B cell (primary cell): Measurements from ENCODE around the gene OR2L2. TPM values are rescaled to one million over a fixed set of nuclear protein-coding genes. Genes with fewer than 3 reads are reported as not detected.
"Not testable (repeated sequence)": the region's sequence is repeated elsewhere in the genome, so short reads cannot be mapped to it uniquely, and the experiment has no call there.

Experiments used
- ATAC-seq: fragments of 200-7000 bp; cut with Tn5 transposase; one replicate; pipeline ENCODE4 v1.10.0; 2021; ENCODE audit warnings: low read depth, mild to moderate bottlenecking, moderate number of reproducible peaks, moderate library complexity
- CTCF ChIA-PET: fragments of 350-600 bp; sonication (Branson Sonifier 250); formaldehyde crosslinking; loops from one replicate; lab custom pipeline; 2021; ENCODE audit warnings: antibody characterized with exemption, inconsistent platforms; lab: Charles Lee
- POLR2A ChIA-PET: fragments of 350-600 bp; sonication (Branson Sonifier 250); formaldehyde crosslinking; loops from one replicate; lab custom pipeline; 2021; ENCODE audit warnings: antibody characterized with exemption; lab: Charles Lee
- DNase-seq: peaks from one replicate; pipeline ENCODE4 v3.0.0; 2013
- H2AFZ ChIP-seq: 2 replicates; pipeline ENCODE4 v1.6.1; 2012; ENCODE audit warnings: mild to moderate bottlenecking, low read depth, low read length; ENCODE audit not compliant: insufficient read depth, poor library complexity, severe bottlenecking
- H3K27ac ChIP-seq, 2 donors: 1 replicate in 1 of 2; 2 replicates in 1 of 2; pipeline ENCODE4 v1.5.1; 2012 to 2013; ENCODE audit warnings: low read length in 2 of 2, mild to moderate bottlenecking in 2 of 2, moderate library complexity in 1 of 2
- H3K27me3 ChIP-seq, 4 experiments: fragments of 200-600 bp in 1 of 4; sonication (generic) in 1 of 4; replicated peaks in 1 of 4; 1 replicate in 2 of 4; 2 replicates in 2 of 4; pipeline versions ENCODE4 v1.6.1 to v1.7.0; 2013 to 2016; ENCODE audit warnings: low read length in 3 of 4, mild to moderate bottlenecking in 2 of 4, mixed read lengths in 1 of 4, moderate library complexity in 1 of 4; ENCODE audit not compliant: insufficient read depth in 4 of 4, control insufficient read depth in 3 of 4; ENCODE audit errors: control extremely low read depth in 1 of 4
- H3K36me3 ChIP-seq, 2 experiments: replicated peaks in 1 of 2; 1 replicate in 1 of 2; 2 replicates in 1 of 2; pipeline versions ENCODE4 v1.6.1 to v1.7.1; 2013; ENCODE audit warnings: low read length in 1 of 2; ENCODE audit not compliant: insufficient read depth in 2 of 2, control insufficient read depth in 1 of 2; ENCODE audit errors: control extremely low read depth in 1 of 2, extremely low read depth in 1 of 2
- H3K4me1 ChIP-seq, 2 donors: fragments of 200-600 bp in 1 of 2; sonication (generic) in 1 of 2; 1 replicate in 1 of 2; 2 replicates in 1 of 2; pipeline versions ENCODE4 v1.5.1 to v1.6.1; 2013 to 2017; ENCODE audit warnings: low read length in 2 of 2; ENCODE audit not compliant: control insufficient read depth in 2 of 2, insufficient read depth in 2 of 2
- H3K4me2 ChIP-seq: replicated peaks from 2 replicates; pipeline ENCODE3; 2012; ENCODE audit warnings: mild to moderate bottlenecking, low read depth, low read length; ENCODE audit not compliant: poor library complexity, severe bottlenecking
- H3K4me3 ChIP-seq, 5 experiments: fragments of 200-600 bp in 1 of 5; sonication (generic) in 1 of 5; 1 replicate in 3 of 5; 2 replicates in 2 of 5; pipeline versions ENCODE4 v1.5.1 to v1.7.0; 2011 to 2016; ENCODE audit warnings: low read length in 4 of 5, mild to moderate bottlenecking in 4 of 5, low read depth in 2 of 5, control low read depth in 1 of 5, moderate library complexity in 1 of 5; ENCODE audit not compliant: insufficient read depth in 1 of 5; ENCODE audit errors: control extremely low read depth in 1 of 5, extremely low read depth in 1 of 5
- H3K79me2 ChIP-seq: fragments of 200-600 bp; sonication (generic); one replicate; pipeline ENCODE4 v1.6.0; 2016; ENCODE audit warnings: low read length; ENCODE audit not compliant: control insufficient read depth, insufficient read depth
- H3K9ac ChIP-seq: fragments of 200-600 bp; sonication (generic); 2 replicates; pipeline ENCODE4 v1.6.1; 2017; ENCODE audit warnings: mild to moderate bottlenecking, low read length, moderate library complexity
- H3K9me3 ChIP-seq, 3 donors: one replicate each; pipeline versions ENCODE4 v1.6.1 to v1.7.1; 2013; ENCODE audit warnings: low read length in 2 of 3; ENCODE audit not compliant: control insufficient read depth in 2 of 3, insufficient read depth in 1 of 3; ENCODE audit errors: control extremely low read depth in 1 of 3
- H4K20me1 ChIP-seq: 2 replicates; pipeline ENCODE4 v1.6.0; 2012; ENCODE audit warnings: mild to moderate bottlenecking, low read length; ENCODE audit not compliant: insufficient read depth, control insufficient read depth, poor library complexity, severe bottlenecking
- H3K27ac Mint-ChIP-seq: one replicate; pipeline ENCODE4 v1.8.0; 2021; ENCODE audit warnings: mixed read lengths
- H3K27me3 Mint-ChIP-seq: one replicate; pipeline ENCODE4 v1.8.0; 2021; ENCODE audit warnings: mixed read lengths
- H3K4me1 Mint-ChIP-seq: one replicate; pipeline ENCODE4 v1.8.0; 2021; ENCODE audit warnings: mixed read lengths
- H3K4me3 Mint-ChIP-seq: one replicate; pipeline ENCODE4 v1.8.0; 2021; ENCODE audit warnings: mixed read lengths
- H3K9me3 Mint-ChIP-seq: one replicate; pipeline ENCODE4 v1.8.0; 2022; ENCODE audit warnings: mixed read lengths; ENCODE audit not compliant: insufficient read depth
- CTCF ChIP-seq: fragments of 200-600 bp; IDR thresholded peaks from one replicate; pipeline ENCODE4 v1.8.0; 2022; ENCODE audit warnings: antibody characterized with exemption, mild to moderate bottlenecking
- EZH2 ChIP-seq: IDR thresholded peaks from 2 replicates; pipeline ENCODE4 v1.6.1; 2012; ENCODE audit warnings: borderline replicate concordance, low read depth, mild to moderate bottlenecking, moderate library complexity, low read length; ENCODE audit not compliant: insufficient read depth, poor library complexity, severe bottlenecking
- WGBS: methylation state at CpG from one replicate; pipeline ENCODE4 v1.1.5; 2013; ENCODE audit warnings: missing lambda C conversion rate; ENCODE audit not compliant: insufficient coverage; 5-methylcytosine and 5-hydroxymethylcytosine counted together
- intact Hi-C: fragments of 100-400 bp; cut with micrococcal nuclease; formaldehyde crosslinking; loops from one replicate; pipeline ENCODE4 v1.10.0; 2022
- polyA plus RNA-seq: library from polyadenylated mRNA; depleted of rRNA; stranded (reverse); fragments of >200 nt; gene quantifications from 2 replicates; pipeline ENCODE4 v1.2.3, GENCODE V29; 2012
- small RNA-seq: library from RNA; depleted of rRNA; stranded (forward); fragments of <200 nt; gene quantifications from one replicate; pipeline ENCODE3, GENCODE V24; 2012; ENCODE audit warnings: low replicate concordance, low read depth; ENCODE audit not compliant: insufficient read length
- total RNA-seq, 2 donors: library from RNA; stranded (reverse); fragments of 120-200 nt in 1 of 2; gene quantifications; 1 replicate in 1 of 2; 2 replicates in 1 of 2; pipeline versions ENCODE4 v1.2.3 to v1.2.4, GENCODE V29; 2013 to 2022

OR2L2 gene
- total and polyA plus RNA-seq, 2 donors (not counting 1 experiment from before 2014, with no cell fraction given), result 0.52 to 1.7 TPM

- Histone ChIP-seq H3K36me3 (no peaks in the 10 kb centered on the region), H3K9ac (no peak overlapping the region), H4K20me1 (no peaks in the 10 kb centered on the region), H2AFZ (no peak overlapping the region), H3K9me3 (peaks cover 0 to 2% (median 0%) of the 10 kb centered on the region in 3 donors), H3K4me1 (no peaks in the 10 kb centered on the region), H3K27ac (no peak overlapping the region), H3K4me3 (no peak overlapping the region), H3K79me2 (no peaks in the 10 kb centered on the region), H3K4me2 (no peak overlapping the region), H3K27me3 (no peaks in the 10 kb centered on the region)
- intact Hi-C loops, result no loop called here
- Mint-ChIP-seq H3K4me1 (no peaks in the 10 kb centered on the region), H3K9me3 (peaks cover 2% of the 10 kb centered on the region), H3K27ac (no peak overlapping the region), H3K4me3 (no peak overlapping the region), H3K27me3 (no peaks in the 10 kb centered on the region)
- WGBS, result no CpG with 5 or more reads among the region's 3 CpGs
- ATAC-seq, result no peak
- no peak for DNase-seq
- ChIA-PET CTCF (no interaction called here), POLR2A (no interaction called here)
- TF ChIP-seq CTCF (no peak), EZH2 (no peak)
These were observed 35.7 kb downstream of the OR2L2 start for GRCh38 chr1:248065604-248066003.

GRCh38 chr1:248083864-248084263, 54.0 kb downstream of the OR2L2 start:
- H3K4me3 ChIP-seq, H2AFZ ChIP-seq, H3K9me3 ChIP-seq, H3K27me3 Mint-ChIP-seq, DNase-seq, CTCF ChIA-PET, H3K9ac ChIP-seq, ATAC-seq, H4K20me1 ChIP-seq, H3K36me3 ChIP-seq, H3K9me3 Mint-ChIP-seq, H3K4me1 ChIP-seq, H3K4me1 Mint-ChIP-seq, H3K27ac Mint-ChIP-seq, H3K4me3 Mint-ChIP-seq, H3K4me2 ChIP-seq, POLR2A ChIA-PET, H3K79me2 ChIP-seq, intact Hi-C loops, H3K27ac ChIP-seq, H3K27me3 ChIP-seq: not testable (repeated sequence)
- no CpG with 5 or more reads among the region's 17 CpGs for WGBS

Small RNAs within 50 kb of the gene (small RNA-seq; reads per million reads assigned to genes)
- not detected for gene RF00019

Other genes starting within 250 kb of the OR2L2 start
- not detected in 2 replicates for gene OR14A16, start 206.0 kb upstream of the OR2L2 start, total RNA-seq
- not detected in 2 replicates for gene OR14A16, start 206.0 kb upstream of the OR2L2 start, polyA plus RNA-seq
- not detected in 2 replicates for gene OR11L1, start 188.2 kb upstream of the OR2L2 start, total RNA-seq
- gene OR11L1, start 188.2 kb upstream of the OR2L2 start, polyA plus RNA-seq, result not detected in 2 replicates
- gene TRIM58, start 172.9 kb upstream of the OR2L2 start, total RNA-seq, result 0.68 and 0.84 TPM in 2 replicates
- 1.5 and 1.6 TPM in 2 replicates for gene TRIM58, start 172.9 kb upstream of the OR2L2 start, polyA plus RNA-seq
- gene OR2W3, start 134.5 kb upstream of the OR2L2 start, total RNA-seq, result 0.34 TPM in 1 of 2 replicates, not detected in the other
- gene OR2W3, start 134.5 kb upstream of the OR2L2 start, polyA plus RNA-seq, result 1.5 and 2.5 TPM in 2 replicates
- not detected in 2 replicates for gene OR2T8, start 109.8 kb upstream of the OR2L2 start, total RNA-seq
- gene OR2T8, start 109.8 kb upstream of the OR2L2 start, polyA plus RNA-seq, result 0.67 TPM in 1 of 2 replicates, not detected in the other
- gene OR2AJ1, start 105.2 kb upstream of the OR2L2 start, total RNA-seq, result not detected in 2 replicates
- gene OR2AJ1, start 105.2 kb upstream of the OR2L2 start, polyA plus RNA-seq, result not detected in 2 replicates
- 0.44 and 0.94 TPM in 2 replicates for gene OR2L8, start 81.2 kb upstream of the OR2L2 start, total RNA-seq
- gene OR2L8, start 81.2 kb upstream of the OR2L2 start, polyA plus RNA-seq, result 0.20 TPM in 1 of 2 replicates, not detected in the other
- gene OR2AK2, start 64.8 kb upstream of the OR2L2 start, total RNA-seq, result 0.39 and 0.61 TPM in 2 replicates
- gene OR2AK2, start 64.8 kb upstream of the OR2L2 start, polyA plus RNA-seq, result 0.27 and 0.60 TPM in 2 replicates
- 0.27 TPM in 1 of 2 replicates, not detected in the other for gene OR2L5, start 16.4 kb upstream of the OR2L2 start, total RNA-seq
- 0.09 and 0.13 TPM in 2 replicates for gene OR2L5, start 16.4 kb upstream of the OR2L2 start, polyA plus RNA-seq
- 0.10 TPM in 1 of 2 replicates, not detected in the other for gene OR2L3, start 16.8 kb downstream of the OR2L2 start, total RNA-seq
- 0.17 and 0.42 TPM in 2 replicates for gene OR2L3, start 16.8 kb downstream of the OR2L2 start, polyA plus RNA-seq
- not detected in 2 replicates for gene OR2L13, start 65.1 kb downstream of the OR2L2 start, total RNA-seq
- 0.27 and 0.73 TPM in 2 replicates for gene OR2L13, start 65.1 kb downstream of the OR2L2 start, polyA plus RNA-seq
- gene OR2M5, start 115.1 kb downstream of the OR2L2 start, total RNA-seq, result not detected in 2 replicates
- not detected in 2 replicates for gene OR2M5, start 115.1 kb downstream of the OR2L2 start, polyA plus RNA-seq
- not detected in 2 replicates for gene OR2M2, start 144.8 kb downstream of the OR2L2 start, total RNA-seq
- gene OR2M2, start 144.8 kb downstream of the OR2L2 start, polyA plus RNA-seq, result not detected in 2 replicates
- gene OR2M3, start 167.2 kb downstream of the OR2L2 start, total RNA-seq, result not detected in 2 replicates
- gene OR2M3, start 167.2 kb downstream of the OR2L2 start, polyA plus RNA-seq, result not detected in 2 replicates
- not detected in 2 replicates for gene OR2M4, start 201.3 kb downstream of the OR2L2 start, total RNA-seq
- gene OR2M4, start 201.3 kb downstream of the OR2L2 start, polyA plus RNA-seq, result 0.01 TPM in 1 of 2 replicates, not detected in the other
- gene OR2T33, start 247.9 kb downstream of the OR2L2 start, total RNA-seq, result not detected in 2 replicates
- gene OR2T33, start 247.9 kb downstream of the OR2L2 start, polyA plus RNA-seq, result not detected in 2 replicates